A673 (cell line): ENCODE measurements around the gene ULK4.
"Not testable (repeated sequence)": the region's sequence is repeated elsewhere in the genome, so short reads cannot be mapped to it uniquely, and the experiment has no call there.

Experiments used
- CTCF ChIP-seq: fragments of 300-800, 200-600 bp; sonication (generic); conservative IDR thresholded peaks from 2 replicates; pipeline ENCODE4 v1.5.1; 2017; ENCODE audit warnings: low read depth, mild to moderate bottlenecking, antibody characterized with exemption, low read length, moderate library complexity, mixed read lengths
- EZH2 ChIP-seq: fragments of 200-600 bp; sonication (generic); IDR thresholded peaks from 2 replicates; pipeline ENCODE4 v1.6.1; 2017; ENCODE audit warnings: borderline replicate concordance, low read depth, mild to moderate bottlenecking, mixed read lengths, antibody characterized with exemption, low read length; ENCODE audit not compliant: poor library complexity, severe bottlenecking

- TF ChIP-seq CTCF, EZH2: not testable (repeated sequence)
Measured at GRCh38 chr3:41675102-41675501, 286.8 kb downstream of the ULK4 start.
